LHCN-M2 (cell line): ENCODE results near the gene ACTN4. TPM values are rescaled to one million over a fixed set of nuclear protein-coding genes. Genes with fewer than 3 reads are reported as not detected.

Experiments used
- DNase-seq: peaks from one replicate; pipeline ENCODE4 v3.0.0-alpha.2; 2012; ENCODE audit warnings: low read depth
- total RNA-seq: library from RNA; depleted of rRNA; stranded (reverse); fragments of >200 nt; gene quantifications from 2 replicates; pipeline ENCODE4 v1.2.3, GENCODE V29; 2014

The ACTN4 gene
- total RNA-seq, 1 experiment from 2014 or later, result 519 TPM

GRCh38 chr19:38635483-38636399 lies 11.7 kb upstream of the ACTN4 start:
- DNase-seq, result no peak

GRCh38 chr19:38638461-38638860 lies 9.0 kb upstream of the ACTN4 start:
- DNase-seq, result no peak

- DNase-seq, result no peak
Observed at GRCh38 chr19:38639679-38640078, 7.8 kb upstream of the ACTN4 start.

GRCh38 chr19:38640368-38640767 lies 7.1 kb upstream of the ACTN4 start:
- DNase-seq, result no peak

- DNase-seq, result no peak
Observed at GRCh38 chr19:38642176-38642575, 5.3 kb upstream of the ACTN4 start.

GRCh38 chr19:38644719-38645118 lies 2.7 kb upstream of the ACTN4 start:
- no peak for DNase-seq

- no peak for DNase-seq
Observed at GRCh38 chr19:38647966-38648768, 718 bp downstream of the ACTN4 start.

GRCh38 chr19:38648769-38649304 lies 1.4 kb downstream of the ACTN4 start:
- no peak for DNase-seq

GRCh38 chr19:38649305-38650171 lies 2.1 kb downstream of the ACTN4 start:
- DNase-seq, result peak; percentile 72

- DNase-seq, result no peak
Observed at GRCh38 chr19:38650172-38650775, 2.8 kb downstream of the ACTN4 start.

GRCh38 chr19:38650911-38651584 lies 3.6 kb downstream of the ACTN4 start:
- peak; percentile 96 for DNase-seq

- peak; percentile 64 for DNase-seq
Observed at GRCh38 chr19:38653028-38653571, 5.7 kb downstream of the ACTN4 start.

GRCh38 chr19:38654628-38655055 lies 7.2 kb downstream of the ACTN4 start:
- DNase-seq, result peak; percentile 77

- DNase-seq, result peak; percentile 67
Observed at GRCh38 chr19:38655148-38655824, 7.8 kb downstream of the ACTN4 start.

GRCh38 chr19:38656171-38656981 lies 8.9 kb downstream of the ACTN4 start:
- DNase-seq, result peak; percentile 81

- DNase-seq, result peak; percentile 93
Observed at GRCh38 chr19:38657633-38658222, 10.3 kb downstream of the ACTN4 start.

- peak; percentile 99 for DNase-seq
Observed at GRCh38 chr19:38658462-38659306, 11.2 kb downstream of the ACTN4 start.
